PC-3 (cell line): ENCODE data around the gene ZFYVE27. TPM values are rescaled to one million over a fixed set of nuclear protein-coding genes. Genes with fewer than 3 reads are reported as not detected.

ENCODE experiments used
- ATAC-seq: fragments of 200-7000 bp; cut with Tn5 transposase; 2 replicates; pipeline ENCODE4 v1.9.1; 2020; ENCODE audit warnings: mild to moderate bottlenecking, moderate library complexity
- BruUV-seq: library from RNA; stranded (reverse); fragments of 400-500 nt; replicated peaks from 2 replicates; lab custom pipeline; 2021; lab: Mats Ljungman, UMichigan
- CTCF ChIA-PET: fragments of 300-600 bp; sonication (Branson Sonifier 250); formaldehyde crosslinking; loops from one replicate; lab custom pipeline; 2022; ENCODE audit warnings: antibody characterized with exemption; lab: Charles Lee
- POLR2A ChIA-PET: fragments of 300-600 bp; sonication (Branson Sonifier 250); formaldehyde crosslinking; loops from one replicate; lab custom pipeline; 2022; ENCODE audit warnings: antibody characterized with exemption; ENCODE audit not compliant: unreplicated experiment; lab: Charles Lee
- DNase-seq: peaks from one replicate; pipeline ENCODE4 v3.0.0-alpha.2; 2015
- H2AFZ ChIP-seq: fragments of 300-600 bp; sonication (generic); 2 replicates; pipeline ENCODE4 v1.6.0; 2016; ENCODE audit warnings: antibody characterized with exemption, low read length
- H3F3A ChIP-seq: fragments of 300-600 bp; sonication (generic); one replicate; pipeline ENCODE4 v1.6.0; 2017; ENCODE audit warnings: antibody characterized with exemption, low read length, control low read depth, mild to moderate bottlenecking; ENCODE audit not compliant: unreplicated experiment
- H3K27ac ChIP-seq: fragments of 300-600 bp; sonication (generic); 2 replicates; pipeline ENCODE4 v1.5.1; 2016; ENCODE audit warnings: mild to moderate bottlenecking, low read length
- H3K27me3 ChIP-seq: fragments of 300-600 bp; sonication (generic); 2 replicates; pipeline ENCODE4 v1.6.1; 2016; ENCODE audit warnings: low read length, mixed read lengths
- H3K36me3 ChIP-seq: fragments of 300-600 bp; sonication (generic); 2 replicates; pipeline ENCODE4 v1.6.1; 2016; ENCODE audit warnings: low read depth, mixed run types, low read length, mixed read lengths
- H3K4me1 ChIP-seq: fragments of 300-600 bp; sonication (generic); 2 replicates; pipeline ENCODE4 v1.5.1; 2016; ENCODE audit warnings: low read length; ENCODE audit not compliant: insufficient read depth
- H3K4me2 ChIP-seq: fragments of 300-600 bp; sonication (generic); 2 replicates; pipeline ENCODE4 v1.6.0; 2016; ENCODE audit warnings: low read length
- H3K4me3 ChIP-seq: fragments of 300-600 bp; sonication (generic); 2 replicates; pipeline ENCODE4 v1.5.1; 2016; ENCODE audit warnings: mild to moderate bottlenecking, low read length, mixed read lengths
- H3K79me2 ChIP-seq: fragments of 300-600 bp; sonication (generic); 2 replicates; pipeline ENCODE4 v1.6.1; 2017; ENCODE audit warnings: low read length, mixed read lengths
- H3K9ac ChIP-seq: fragments of 300-600 bp; sonication (generic); 2 replicates; pipeline ENCODE4 v1.6.0; 2016; ENCODE audit warnings: mild to moderate bottlenecking, low read length
- H3K9me2 ChIP-seq: fragments of 300-600 bp; sonication (generic); replicated peaks from 2 replicates; pipeline ENCODE4 v1.6.1; 2016; ENCODE audit warnings: mixed run types, low read length, mixed read lengths
- H3K9me3 ChIP-seq: fragments of 300-600 bp; sonication (generic); 2 replicates; pipeline ENCODE4 v1.6.1; 2016; ENCODE audit warnings: low read length, mixed read lengths
- H4K20me1 ChIP-seq: fragments of 300-600 bp; sonication (generic); 2 replicates; pipeline ENCODE4 v1.6.1; 2016; ENCODE audit warnings: low read length, mixed read lengths
- EZH2 ChIP-seq: fragments of 300-600 bp; sonication (generic); IDR thresholded peaks from one replicate; pipeline ENCODE4 v1.6.1; 2017; ENCODE audit warnings: antibody characterized with exemption, mild to moderate bottlenecking, low read length; ENCODE audit not compliant: unreplicated experiment
- EZH2phosphoT487 ChIP-seq: fragments of 300-600 bp; sonication (generic); IDR thresholded peaks from 2 replicates; pipeline ENCODE4 v1.6.1; 2018; ENCODE audit warnings: mild to moderate bottlenecking, antibody characterized with exemption, low read length, borderline replicate concordance
- intact Hi-C: fragments of 100-400 bp; cut with micrococcal nuclease; formaldehyde crosslinking; loops from 2 replicates; pipeline ENCODE4 v1.9.0; 2023
- total RNA-seq: library from RNA; depleted of rRNA; stranded (reverse); fragments of >200 nt; gene quantifications from 2 replicates; pipeline ENCODE4 v1.2.3, GENCODE V29; 2014
- TF ChIP-seq, protein P1 (sequence below): fragments of 300-600 bp; sonication (generic); conservative IDR thresholded peaks from 2 replicates; pipeline ENCODE4 v1.5.1; 2017; ENCODE audit warnings: antibody characterized with exemption, low read depth, mild to moderate bottlenecking, low read length

The ZFYVE27 gene
- total RNA-seq, 1 experiment from 2014 or later: 13.1 TPM

- intact Hi-C loops: no loop called here
- ChIA-PET CTCF (no interaction called here), POLR2A (no interaction called here)
- H3K9ac ChIP-seq: no peak overlapping the region
- no peaks in the 10 kb centered on the region for H3F3A ChIP-seq
- peaks cover 18% of the 10 kb centered on the region; the same call in 1 of the 2 replicates for H3K36me3 ChIP-seq
- H3K9me2 ChIP-seq: no peaks in the 10 kb centered on the region
- H3K79me2 ChIP-seq: no peaks in the 10 kb centered on the region
- H3K4me3 ChIP-seq: no peak overlapping the region
- BruUV-seq: no TSS peak
- H3K9me3 ChIP-seq: no peaks in the 10 kb centered on the region
- no peak overlapping the region for H3K4me2 ChIP-seq
- no peaks in the 10 kb centered on the region for H3K27me3 ChIP-seq
- TF ChIP-seq EZH2 (no peak), EZH2phosphoT487 (no peak)
- TF ChIP-seq, protein P1, sequence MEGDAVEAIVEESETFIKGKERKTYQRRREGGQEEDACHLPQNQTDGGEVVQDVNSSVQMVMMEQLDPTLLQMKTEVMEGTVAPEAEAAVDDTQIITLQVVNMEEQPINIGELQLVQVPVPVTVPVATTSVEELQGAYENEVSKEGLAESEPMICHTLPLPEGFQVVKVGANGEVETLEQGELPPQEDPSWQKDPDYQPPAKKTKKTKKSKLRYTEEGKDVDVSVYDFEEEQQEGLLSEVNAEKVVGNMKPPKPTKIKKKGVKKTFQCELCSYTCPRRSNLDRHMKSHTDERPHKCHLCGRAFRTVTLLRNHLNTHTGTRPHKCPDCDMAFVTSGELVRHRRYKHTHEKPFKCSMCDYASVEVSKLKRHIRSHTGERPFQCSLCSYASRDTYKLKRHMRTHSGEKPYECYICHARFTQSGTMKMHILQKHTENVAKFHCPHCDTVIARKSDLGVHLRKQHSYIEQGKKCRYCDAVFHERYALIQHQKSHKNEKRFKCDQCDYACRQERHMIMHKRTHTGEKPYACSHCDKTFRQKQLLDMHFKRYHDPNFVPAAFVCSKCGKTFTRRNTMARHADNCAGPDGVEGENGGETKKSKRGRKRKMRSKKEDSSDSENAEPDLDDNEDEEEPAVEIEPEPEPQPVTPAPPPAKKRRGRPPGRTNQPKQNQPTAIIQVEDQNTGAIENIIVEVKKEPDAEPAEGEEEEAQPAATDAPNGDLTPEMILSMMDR: no peak
- no peaks in the 10 kb centered on the region for H3K4me1 ChIP-seq
- no peak overlapping the region for H2AFZ ChIP-seq
- ATAC-seq (no peak), DNase-seq (no peak)
- H3K27ac ChIP-seq: no peak overlapping the region
- no peaks in the 10 kb centered on the region for H4K20me1 ChIP-seq
Observed at GRCh38 chr10:97755718-97756117, 18.8 kb downstream of the ZFYVE27 start.

GRCh38 chr10:97757471-97757870 is 20.5 kb downstream of the ZFYVE27 start:
- no peak overlapping the region for H3K4me2 ChIP-seq
- DNase-seq (no peak), ATAC-seq (no peak)
- intact Hi-C loops: no loop called here
- BruUV-seq: no TSS peak
- CTCF ChIA-PET: no interaction called here
- H3K9me3 ChIP-seq: no peaks in the 10 kb centered on the region
- H3F3A ChIP-seq: no peaks in the 10 kb centered on the region
- H3K27ac ChIP-seq: no peak overlapping the region
- no peaks in the 10 kb centered on the region for H3K4me1 ChIP-seq
- no peak overlapping the region for H2AFZ ChIP-seq
- no peak overlapping the region for H3K9ac ChIP-seq
- no peaks in the 10 kb centered on the region for H4K20me1 ChIP-seq
- H3K36me3 ChIP-seq: peaks cover 13% of the 10 kb centered on the region; the same call in 1 of the 2 replicates
- H3K27me3 ChIP-seq: no peaks in the 10 kb centered on the region
- POLR2A ChIA-PET: interaction anchor here (0.5 kb wide), 1 partner anchor 269 kb away, joined by 3 read pairs; no protein-coding TSS in a partner anchor
- no peaks in the 10 kb centered on the region for H3K79me2 ChIP-seq
- TF ChIP-seq, protein P1: no peak
- no peak for TF ChIP-seq EZH2phosphoT487
- TF ChIP-seq EZH2: no peak
- H3K4me3 ChIP-seq: no peak overlapping the region
- no peaks in the 10 kb centered on the region for H3K9me2 ChIP-seq

GRCh38 chr10:97759158-97759887 is 22.4 kb downstream of the ZFYVE27 start:
- Histone ChIP-seq H3F3A (no peaks in the 10 kb centered on the region), H4K20me1 (no peaks in the 10 kb centered on the region), H3K27ac (no peak overlapping the region), H3K27me3 (no peaks in the 10 kb centered on the region), H3K4me3 (no peak overlapping the region), H3K4me2 (no peak overlapping the region), H3K79me2 (no peaks in the 10 kb centered on the region), H3K36me3 (peaks cover 13% of the 10 kb centered on the region; the same call in 1 of the 2 replicates), H3K4me1 (no peaks in the 10 kb centered on the region), H3K9me2 (no peaks in the 10 kb centered on the region), H3K9me3 (no peaks in the 10 kb centered on the region), H2AFZ (no peak overlapping the region), H3K9ac (no peak overlapping the region)
- ChIA-PET POLR2A (no interaction called here), CTCF (interaction anchor here (0.6 kb wide), 1 partner anchor 16 kb away, joined by 3 read pairs; no protein-coding TSS in a partner anchor)
- TF ChIP-seq, protein P1: peak; percentile 80
- no peak for TF ChIP-seq EZH2
- peak; percentile 59 for DNase-seq
- BruUV-seq: no TSS peak
- intact Hi-C loops: loop anchor here (1.0 kb wide), 1 partner anchor 110 kb away; no protein-coding TSS in a partner anchor
- peak; percentile 95 for ATAC-seq
